HUES64 (cell line): ENCODE data around the gene KRT20. TPM values are rescaled to one million over a fixed set of nuclear protein-coding genes. Genes with fewer than 3 reads are reported as not detected.
"Not testable (repeated sequence)": the region's sequence is repeated elsewhere in the genome, so short reads cannot be mapped to it uniquely, and the experiment has no call there.

ENCODE experiments used
- H3K27ac ChIP-seq: 2 replicates; pipeline ENCODE4 v1.7.0; 2013; ENCODE audit warnings: low read depth, low read length, inconsistent platforms
- H3K27me3 ChIP-seq: 2 replicates; pipeline ENCODE4 v1.6.1; 2013; ENCODE audit warnings: mild to moderate bottlenecking, low read length; ENCODE audit not compliant: insufficient read depth
- H3K36me3 ChIP-seq: 2 replicates; pipeline ENCODE4 v1.6.1; 2013; ENCODE audit warnings: mild to moderate bottlenecking, low read length; ENCODE audit not compliant: insufficient read depth
- H3K4me1 ChIP-seq: 2 replicates; pipeline ENCODE4 v1.6.1; 2013; ENCODE audit warnings: mild to moderate bottlenecking, low read length, moderate library complexity; ENCODE audit not compliant: insufficient read depth
- H3K4me3 ChIP-seq: 2 replicates; pipeline ENCODE4 v1.5.1; 2013; ENCODE audit warnings: mild to moderate bottlenecking, low read length, moderate library complexity
- H3K9ac ChIP-seq: 2 replicates; pipeline ENCODE4 v1.6.1; 2013; ENCODE audit warnings: mild to moderate bottlenecking, low read depth, low read length
- H3K9me3 ChIP-seq: 2 replicates; pipeline ENCODE4 v1.6.1; 2013; ENCODE audit warnings: low read depth, low read length; ENCODE audit not compliant: insufficient read depth
- WGBS: fragments of 150-250, 120-280 bp; methylation state at CpG from one replicate; pipeline ENCODE4 v1.1.7; 2013; ENCODE audit warnings: missing lambda C conversion rate; 5-methylcytosine and 5-hydroxymethylcytosine counted together
- polyA plus RNA-seq, 2 experiments: library from polyadenylated mRNA; stranded (reverse); fragments of 50-300 nt; gene quantifications; one replicate each; pipeline ENCODE4 v1.2.3, GENCODE V29; 2013

KRT20 gene
- not detected for polyA plus RNA-seq (2013, experiment 1 of 2)
- polyA plus RNA-seq (2013, experiment 2 of 2) = not detected

GRCh38 chr17:40884708-40885512 lies at the start of gene KRT20:
TSS of gene KRT20 (minus strand) at chr17:40885242. CDS start at chr17:40885185, 57 bp downstream.
- H3K36me3 ChIP-seq = no peaks in the 10 kb centered on the region
- no peaks in the 10 kb centered on the region for H3K9me3 ChIP-seq
- H3K4me3 ChIP-seq = no peak within 1 kb of the TSS
- peaks cover 2% of the 10 kb centered on the region; the same call in 1 of the 2 replicates for H3K27me3 ChIP-seq
- 96% methylated on average over 20 of the region's 23 CpGs for WGBS
- H3K4me1 ChIP-seq = no peaks in the 10 kb centered on the region
- no peak within 1 kb of the TSS for H3K27ac ChIP-seq
- H3K9ac ChIP-seq = no peak within 1 kb of the TSS

- Histone ChIP-seq H3K27me3 (no peaks in the 10 kb centered on the region), H3K36me3 (no peaks in the 10 kb centered on the region), H3K4me1 (peaks cover 11% of the 10 kb centered on the region), H3K9me3 (no peaks in the 10 kb centered on the region), H3K9ac (no peak overlapping the region), H3K27ac (no peak overlapping the region), H3K4me3 (no peak overlapping the region)
- WGBS = 79% methylated on average over 2 of the region's 2 CpGs
Observed at GRCh38 chr17:40932608-40933007, 47.6 kb upstream of the KRT20 start.

GRCh38 chr17:40931311-40931710 lies 46.3 kb upstream of the KRT20 start:
- Histone ChIP-seq H3K4me1 (0 out of 2 replicates have a peak, but pooled peaks cover 4% of the 10 kb centered on the region), H3K36me3 (no peaks in the 10 kb centered on the region), H3K9me3 (no peaks in the 10 kb centered on the region), H3K27me3 (no peaks in the 10 kb centered on the region), H3K27ac (no peak overlapping the region), H3K9ac (no peak overlapping the region), H3K4me3 (no peak overlapping the region)
- WGBS = 93% methylated on average over 3 of the region's 3 CpGs

- H3K4me3 ChIP-seq = no peak overlapping the region
- no peak overlapping the region for H3K9ac ChIP-seq
- no peaks in the 10 kb centered on the region for H3K27me3 ChIP-seq
- H3K4me1 ChIP-seq = peaks cover 6% of the 10 kb centered on the region; the same call in 1 of the 2 replicates
- H3K9me3 ChIP-seq = no peaks in the 10 kb centered on the region
- no peaks in the 10 kb centered on the region for H3K36me3 ChIP-seq
- no peak overlapping the region for H3K27ac ChIP-seq
- 68% methylated on average over 8 of the region's 8 CpGs for WGBS
Observed at GRCh38 chr17:40926341-40926740, 41.3 kb upstream of the KRT20 start.

GRCh38 chr17:40922239-40922638 lies 37.2 kb upstream of the KRT20 start:
- Histone ChIP-seq H3K27ac (no peak overlapping the region), H3K36me3 (no peaks in the 10 kb centered on the region), H3K4me1 (peaks cover 6% of the 10 kb centered on the region; the same call in 1 of the 2 replicates), H3K9me3 (no peaks in the 10 kb centered on the region), H3K9ac (no peak overlapping the region), H3K4me3 (no peak overlapping the region), H3K27me3 (no peaks in the 10 kb centered on the region)
- WGBS = 80% methylated on average over 2 of the region's 2 CpGs

- no peaks in the 10 kb centered on the region for H3K9me3 ChIP-seq
- no peaks in the 10 kb centered on the region; the same call in 1 of the 2 replicates for H3K4me1 ChIP-seq
- no peaks in the 10 kb centered on the region for H3K36me3 ChIP-seq
- no peak overlapping the region for H3K27ac ChIP-seq
- H3K9ac ChIP-seq = no peak overlapping the region
- H3K4me3 ChIP-seq = no peak overlapping the region
- H3K27me3 ChIP-seq = no peaks in the 10 kb centered on the region
- 91% methylated on average over 1 of the region's 2 CpGs for WGBS
Observed at GRCh38 chr17:40921026-40921425, 36.0 kb upstream of the KRT20 start.

GRCh38 chr17:40917116-40917515 lies 32.1 kb upstream of the KRT20 start:
- H3K9me3 ChIP-seq, H3K27me3 ChIP-seq, H3K4me3 ChIP-seq, H3K27ac ChIP-seq, H3K4me1 ChIP-seq, H3K36me3 ChIP-seq, H3K9ac ChIP-seq: not testable (repeated sequence)
- WGBS = no CpG with 5 or more reads among the region's 2 CpGs

- 100% methylated on average over 1 of the region's 1 CpG for WGBS
- Histone ChIP-seq H3K27me3 (no peaks in the 10 kb centered on the region), H3K9ac (no peak overlapping the region)
Observed at GRCh38 chr17:40916366-40916765, 31.3 kb upstream of the KRT20 start.

GRCh38 chr17:40915721-40916256 lies 30.7 kb upstream of the KRT20 start:
- Histone ChIP-seq H3K4me3 (no peak overlapping the region), H3K9me3 (no peaks in the 10 kb centered on the region), H3K9ac (no peak overlapping the region), H3K27me3 (no peaks in the 10 kb centered on the region), H3K4me1 (no peaks in the 10 kb centered on the region), H3K27ac (no peak overlapping the region), H3K36me3 (no peaks in the 10 kb centered on the region)
- 84% methylated on average over 2 of the region's 2 CpGs for WGBS

More at GRCh38 chr17:40916366-40916765, 31.3 kb upstream of the KRT20 start:
- Histone ChIP-seq H3K27ac (no peak overlapping the region), H3K9me3 (no peaks in the 10 kb centered on the region), H3K4me3 (no peak overlapping the region), H3K36me3 (no peaks in the 10 kb centered on the region), H3K4me1 (no peaks in the 10 kb centered on the region)

- Histone ChIP-seq H3K4me3 (no peak overlapping the region), H3K9ac (no peak overlapping the region), H3K36me3 (no peaks in the 10 kb centered on the region), H3K27ac (no peak overlapping the region), H3K27me3 (no peaks in the 10 kb centered on the region), H3K9me3 (no peaks in the 10 kb centered on the region), H3K4me1 (no peaks in the 10 kb centered on the region)
- 92% methylated on average over 2 of the region's 3 CpGs for WGBS
Observed at GRCh38 chr17:40915199-40915661, 30.2 kb upstream of the KRT20 start.

GRCh38 chr17:40914075-40914855 lies 29.2 kb upstream of the KRT20 start:
- no peaks in the 10 kb centered on the region for H3K9me3 ChIP-seq
- no peak overlapping the region for H3K4me3 ChIP-seq
- no peaks in the 10 kb centered on the region for H3K4me1 ChIP-seq
- H3K9ac ChIP-seq = no peak overlapping the region
- H3K27me3 ChIP-seq = no peaks in the 10 kb centered on the region
- no peaks in the 10 kb centered on the region for H3K36me3 ChIP-seq
- 100% methylated on average over 2 of the region's 3 CpGs for WGBS
- H3K27ac ChIP-seq = no peak overlapping the region
